BLaER1 (cell line): Measurements from ENCODE around the gene SLC25A43.
"Not testable (repeated sequence)": the region's sequence is repeated elsewhere in the genome, so short reads cannot be mapped to it uniquely, and the experiment has no call there.

Experiments used
- H3K27ac ChIP-seq: shearing (Covaris generic); formaldehyde crosslinking; 2 replicates; pipeline ENCODE4 v1.8.1; 2022
- H3K27me3 ChIP-seq: shearing (Covaris generic); formaldehyde crosslinking; 2 replicates; pipeline ENCODE4 v1.8.1; 2022
- H3K36me3 ChIP-seq: shearing (Covaris generic); formaldehyde crosslinking; 2 replicates; pipeline ENCODE4 v1.8.1; 2022
- H3K4me1 ChIP-seq: shearing (Covaris generic); formaldehyde crosslinking; 2 replicates; pipeline ENCODE4 v1.8.1; 2022
- H3K4me2 ChIP-seq: shearing (Covaris generic); formaldehyde crosslinking; 2 replicates; pipeline ENCODE4 v1.8.1; 2022
- H3K4me3 ChIP-seq: shearing (Covaris generic); formaldehyde crosslinking; 2 replicates; pipeline ENCODE4 v1.8.1; 2022
- H3K9ac ChIP-seq: shearing (Covaris generic); formaldehyde crosslinking; 2 replicates; pipeline ENCODE4 v1.8.1; 2022
- H3K9me3 ChIP-seq: shearing (Covaris generic); formaldehyde crosslinking; 2 replicates; pipeline ENCODE4 v1.8.1; 2022
- H4K20me1 ChIP-seq: shearing (Covaris generic); formaldehyde crosslinking; 2 replicates; pipeline ENCODE4 v1.8.1; 2022
- Cebpa-rat ChIP-seq: shearing (Covaris generic); IDR thresholded peaks from 2 replicates; pipeline ENCODE4 v1.8.1; 2022

SLC25A43 gene

DNA sequence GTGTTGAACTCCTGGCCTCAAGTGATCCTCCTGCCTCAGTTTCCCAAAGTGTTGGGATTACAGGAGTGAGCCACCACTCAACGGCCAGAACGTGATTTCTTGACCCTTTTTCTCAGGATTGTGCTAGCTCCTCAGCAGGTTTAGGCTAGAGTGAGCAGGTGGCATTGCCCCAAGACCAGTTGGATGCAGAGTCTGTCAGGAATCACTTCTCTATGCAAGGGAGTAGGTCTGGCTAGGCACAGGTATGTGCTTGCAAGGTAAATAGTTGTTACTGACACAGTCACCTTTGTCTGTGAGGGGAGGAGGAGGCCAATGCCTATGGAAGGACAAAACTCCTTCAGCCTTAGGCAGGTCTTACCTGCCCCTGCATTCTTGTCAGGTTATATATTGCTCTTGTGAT, 93.3 kb downstream of the SLC25A43 start:
- Histone ChIP-seq H3K4me1 (peaks cover 19% of the 10 kb centered on the region), H3K9me3 (no peaks in the 10 kb centered on the region), H3K27me3 (no peaks in the 10 kb centered on the region), H4K20me1 (no peaks in the 10 kb centered on the region), H3K36me3 (no peaks in the 10 kb centered on the region), H3K9ac (no peak overlapping the region), H3K27ac (no peak overlapping the region), H3K4me3 (no peak overlapping the region), H3K4me2 (no peak overlapping the region)
- no peak for TF ChIP-seq Cebpa-rat

DNA sequence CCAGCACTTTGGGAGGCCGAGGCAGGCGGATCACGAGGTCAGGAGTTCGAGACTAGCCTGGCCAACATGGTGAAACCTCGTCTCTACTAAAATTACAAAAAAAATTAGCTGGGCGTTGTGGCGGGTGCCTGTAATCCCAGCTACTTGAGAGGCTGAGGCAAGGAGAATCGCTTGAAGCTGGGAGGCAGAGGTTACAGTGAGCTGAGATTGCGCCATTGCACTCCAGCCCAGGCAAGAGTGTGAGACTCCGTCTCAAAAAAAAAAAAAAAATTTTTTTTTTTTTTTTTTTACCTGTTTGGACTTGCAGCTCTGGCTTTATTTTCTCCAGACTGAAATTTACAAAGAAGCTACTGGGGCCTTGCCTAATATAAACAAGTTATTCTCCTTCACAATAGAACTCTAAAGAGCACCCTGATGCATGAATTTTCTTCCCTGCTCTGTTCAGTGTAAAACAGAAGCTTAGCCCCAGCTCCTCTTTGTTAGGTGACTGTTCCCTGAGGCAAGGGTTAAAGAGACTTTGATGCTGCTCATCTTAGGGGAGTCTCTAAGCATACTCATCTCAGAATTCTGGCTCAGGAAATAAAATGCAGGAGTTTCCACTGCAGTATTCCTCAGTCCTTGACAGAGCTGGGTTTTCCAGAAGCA, 94.8 kb downstream of the SLC25A43 start:
- H3K4me2 ChIP-seq, H4K20me1 ChIP-seq, H3K36me3 ChIP-seq, H3K27ac ChIP-seq, H3K9ac ChIP-seq, H3K27me3 ChIP-seq, H3K4me3 ChIP-seq, H3K9me3 ChIP-seq: not testable (repeated sequence)
- peaks cover 20% of the 10 kb centered on the region for H3K4me1 ChIP-seq

DNA sequence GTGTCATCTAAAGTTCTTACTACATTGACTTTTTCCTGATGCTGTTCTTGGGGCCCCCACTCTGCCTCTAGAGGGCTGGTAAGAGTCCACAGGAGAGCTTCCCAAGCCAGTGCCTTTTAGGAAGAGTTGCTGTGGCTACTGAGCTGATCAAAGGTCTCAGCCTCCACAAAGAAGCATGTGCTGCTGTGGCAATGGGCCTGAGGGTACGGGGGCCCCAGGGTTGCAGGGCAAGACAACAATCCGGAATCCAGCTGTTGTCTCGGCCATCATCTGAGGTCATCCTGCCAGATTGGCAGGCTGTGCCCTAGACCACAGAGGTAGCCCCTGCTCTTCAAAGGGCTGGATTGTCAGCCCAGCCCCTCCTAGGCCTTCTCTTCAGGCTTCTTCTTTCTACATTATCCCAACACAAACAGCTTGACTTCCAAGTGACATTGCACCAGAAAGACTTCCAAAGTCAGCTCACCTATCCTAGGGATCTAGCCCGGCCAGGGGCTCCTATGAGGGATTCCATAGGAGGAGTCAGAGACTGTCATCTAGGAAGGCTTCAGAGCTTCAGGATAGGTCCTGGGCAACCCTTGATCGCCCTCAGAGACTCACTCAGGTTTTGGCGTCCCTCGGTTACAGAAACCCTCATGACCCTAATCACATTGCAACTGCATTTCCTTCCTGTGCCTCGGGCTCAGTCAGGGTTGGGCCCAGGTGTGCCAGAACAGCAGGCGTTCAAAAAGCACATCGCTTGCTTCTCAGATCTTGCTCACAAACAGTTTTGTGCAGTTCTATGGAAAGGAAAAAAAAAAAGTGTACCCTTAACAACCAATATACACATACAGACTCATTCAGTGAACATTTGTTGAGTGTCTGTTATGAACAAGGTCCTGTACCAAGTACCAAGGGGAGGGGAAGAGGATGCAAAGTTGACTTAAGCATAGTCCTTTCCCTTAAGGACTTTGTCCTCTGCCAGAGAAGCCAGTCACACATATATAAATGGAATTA, 96.9 kb downstream of the SLC25A43 start:
- no peak for TF ChIP-seq Cebpa-rat
- Histone ChIP-seq H3K9ac (no peak overlapping the region), H3K4me3 (no peak overlapping the region), H3K27ac (0 out of 2 replicates have a peak overlapping the region, but pooled peaks have one; percentile 8), H4K20me1 (no peaks in the 10 kb centered on the region), H3K27me3 (no peaks in the 10 kb centered on the region), H3K4me2 (peak overlapping the region; percentile 60), H3K9me3 (no peaks in the 10 kb centered on the region), H3K36me3 (no peaks in the 10 kb centered on the region), H3K4me1 (peaks cover 20% of the 10 kb centered on the region)

DNA sequence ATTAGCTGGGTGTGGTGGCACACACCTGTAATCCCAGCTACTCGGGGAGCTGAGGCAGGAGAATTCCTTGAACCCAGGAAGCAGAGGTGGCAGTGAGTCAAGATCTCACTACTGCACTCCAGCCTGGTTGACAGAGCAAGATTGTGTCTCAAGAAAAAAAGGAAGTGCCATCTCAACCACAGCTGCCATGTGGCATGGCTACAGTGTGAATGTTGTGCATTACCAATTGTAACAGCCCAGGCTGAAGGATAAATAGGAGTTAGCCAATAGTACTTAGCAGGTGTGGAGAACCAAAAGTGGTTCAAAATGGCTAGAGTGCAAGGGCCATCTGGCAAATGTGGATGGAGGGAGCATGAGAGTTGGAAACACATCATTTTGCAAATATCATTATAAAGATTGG, 98.0 kb downstream of the SLC25A43 start:
- Histone ChIP-seq H3K27ac (no peak overlapping the region), H3K9ac (no peak overlapping the region), H3K4me2 (peak overlapping the region; percentile 60; the same call in 1 of the 2 replicates), H3K36me3 (no peaks in the 10 kb centered on the region), H4K20me1 (no peaks in the 10 kb centered on the region), H3K4me3 (no peak overlapping the region), H3K4me1 (peaks cover 20% of the 10 kb centered on the region), H3K9me3 (no peaks in the 10 kb centered on the region), H3K27me3 (no peaks in the 10 kb centered on the region)
- no peak for TF ChIP-seq Cebpa-rat

DNA sequence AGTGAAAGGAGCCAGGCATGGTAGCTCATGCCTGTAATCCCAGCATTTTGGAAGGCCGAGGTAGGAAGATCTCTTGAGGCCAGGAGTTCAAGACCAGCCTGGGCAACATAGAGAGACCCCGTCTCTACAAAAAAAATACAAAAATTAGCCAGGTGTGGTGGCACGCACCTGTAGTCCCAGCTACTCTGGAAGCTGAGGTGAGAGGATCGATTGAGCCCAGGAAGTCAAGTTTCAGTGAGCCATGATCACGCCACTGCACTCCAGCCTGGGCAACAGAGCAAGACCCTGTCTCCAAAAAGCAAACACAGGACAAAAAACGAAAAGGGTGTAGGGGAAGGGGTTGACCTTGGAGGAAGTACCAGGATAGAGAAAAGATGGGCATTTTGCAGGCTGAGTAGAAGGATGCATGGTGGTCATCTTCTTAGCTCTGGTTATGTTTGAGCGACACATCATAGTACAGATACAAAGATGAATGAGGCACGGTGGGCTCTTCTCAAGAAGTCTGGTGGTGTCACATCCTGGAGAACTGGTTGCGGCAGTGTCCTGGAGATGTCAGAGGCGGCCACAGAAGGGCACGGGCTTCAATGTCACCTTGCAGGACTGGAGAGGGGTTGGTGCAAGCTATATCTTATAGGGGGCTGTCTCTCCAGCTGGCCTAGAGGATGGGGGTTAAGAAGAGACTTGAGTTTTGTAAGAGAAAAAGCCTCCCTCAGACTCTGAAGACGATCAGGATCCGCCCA, 101.1 kb downstream of the SLC25A43 start:
- TF ChIP-seq Cebpa-rat: no peak
- peaks cover 20% of the 10 kb centered on the region for H3K4me1 ChIP-seq
- no peak overlapping the region for H3K4me2 ChIP-seq
- H3K9ac ChIP-seq: no peak overlapping the region
- no peak overlapping the region for H3K27ac ChIP-seq
- H4K20me1 ChIP-seq: no peaks in the 10 kb centered on the region
- no peaks in the 10 kb centered on the region for H3K9me3 ChIP-seq
- H3K4me3 ChIP-seq: no peak overlapping the region
- no peaks in the 10 kb centered on the region for H3K27me3 ChIP-seq
- H3K36me3 ChIP-seq: no peaks in the 10 kb centered on the region

DNA sequence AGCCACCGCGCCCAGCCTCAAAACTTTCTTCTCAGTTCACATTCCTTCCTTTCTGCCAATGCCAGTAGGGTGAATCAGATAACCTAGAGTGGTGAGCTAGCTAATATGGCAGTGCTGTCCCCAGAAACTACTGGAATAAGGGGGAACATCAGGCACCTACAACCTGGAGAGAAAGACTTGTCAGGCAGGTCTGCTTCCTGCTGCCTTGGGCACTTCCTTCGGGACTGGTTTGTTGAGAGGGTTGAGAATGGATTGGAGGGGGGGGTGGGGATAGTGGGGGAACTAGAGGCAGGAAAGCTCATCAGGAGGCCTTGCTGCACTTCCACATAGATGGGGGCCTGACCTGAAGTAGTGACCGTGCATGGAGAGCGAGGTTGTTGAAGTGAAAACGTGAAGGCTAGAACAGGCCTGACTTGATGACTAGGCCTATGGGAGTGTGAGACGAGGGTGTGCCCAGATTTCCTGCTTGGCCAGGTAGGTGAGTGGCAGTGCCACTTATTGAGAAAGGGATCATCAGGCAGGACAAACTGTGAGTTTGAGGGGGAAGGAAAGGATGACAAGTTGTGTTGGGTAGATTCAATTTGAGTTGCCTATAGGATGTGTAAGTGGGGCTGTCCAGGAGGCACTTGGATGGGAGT, 102.5 kb downstream of the SLC25A43 start:
- H3K4me3 ChIP-seq: no peak overlapping the region
- H3K4me1 ChIP-seq: peaks cover 9% of the 10 kb centered on the region
- no peaks in the 10 kb centered on the region for H3K36me3 ChIP-seq
- H3K9me3 ChIP-seq: no peaks in the 10 kb centered on the region
- H3K4me2 ChIP-seq: no peak overlapping the region
- H3K27me3 ChIP-seq: no peaks in the 10 kb centered on the region
- no peak overlapping the region for H3K9ac ChIP-seq
- no peak for TF ChIP-seq Cebpa-rat
- no peaks in the 10 kb centered on the region for H4K20me1 ChIP-seq
- H3K27ac ChIP-seq: no peak overlapping the region

DNA sequence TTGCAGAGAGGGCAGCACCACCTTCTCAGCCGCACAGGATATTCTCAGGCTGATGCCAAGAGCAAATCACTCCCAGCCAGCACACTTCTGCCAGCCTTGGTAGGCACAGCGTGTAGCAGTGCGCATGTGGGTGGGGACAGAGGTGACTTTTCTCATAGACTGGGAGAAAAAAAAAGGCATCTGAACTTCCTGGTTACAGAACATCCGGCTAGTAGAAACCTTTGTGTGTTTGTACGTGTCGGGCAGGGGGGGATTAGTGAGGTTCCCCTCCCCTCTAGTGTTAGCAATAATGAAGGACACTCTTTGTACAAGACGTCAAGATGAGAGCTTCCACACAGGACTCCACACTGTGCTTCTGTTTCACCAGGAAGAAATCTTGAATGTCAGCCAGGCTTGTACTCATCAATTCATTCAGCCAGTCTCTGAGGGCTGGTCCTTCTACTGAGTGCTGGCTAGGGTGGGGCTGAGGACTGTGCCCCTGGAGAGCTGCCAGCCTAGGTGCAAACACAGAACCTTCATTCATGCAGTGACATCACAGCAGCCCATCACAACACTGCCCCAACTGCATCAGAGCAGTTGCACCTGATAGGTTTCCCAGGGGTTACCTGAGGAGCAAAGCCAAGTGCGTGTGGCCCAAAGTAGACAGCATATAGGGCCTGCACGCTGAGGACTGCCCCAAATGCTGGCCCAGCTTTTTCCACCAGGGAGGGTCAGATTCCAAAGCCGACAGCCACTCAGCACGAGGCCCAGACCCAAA, 103.8 kb downstream of the SLC25A43 start:
- Histone ChIP-seq H3K4me3 (no peak overlapping the region), H3K27me3 (no peaks in the 10 kb centered on the region), H3K4me2 (no peak overlapping the region), H4K20me1 (no peaks in the 10 kb centered on the region), H3K9me3 (no peaks in the 10 kb centered on the region), H3K27ac (no peak overlapping the region), H3K9ac (no peak overlapping the region), H3K36me3 (no peaks in the 10 kb centered on the region), H3K4me1 (no peaks in the 10 kb centered on the region)
- TF ChIP-seq Cebpa-rat: no peak

DNA sequence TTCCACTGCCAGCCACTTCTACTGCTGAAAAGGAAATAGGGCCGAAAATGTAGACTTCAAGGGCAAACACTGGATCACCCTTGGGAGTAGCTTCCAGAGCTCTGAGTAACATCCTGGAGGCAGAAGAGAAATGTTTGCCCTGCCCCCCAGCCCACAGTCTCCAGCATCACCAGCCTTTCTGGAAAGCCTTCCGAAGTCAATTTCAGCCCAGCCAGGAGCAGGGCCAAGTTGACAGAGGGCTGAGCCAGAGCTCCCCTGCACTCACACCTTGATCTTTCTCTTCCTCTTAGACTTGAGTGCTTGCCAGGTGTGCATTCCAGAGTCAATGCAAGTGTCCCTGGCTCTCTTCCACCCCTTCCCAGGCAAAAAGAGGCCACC, 104.3 kb downstream of the SLC25A43 start:
- H3K36me3 ChIP-seq: no peaks in the 10 kb centered on the region
- no peak overlapping the region for H3K27ac ChIP-seq
- H3K9me3 ChIP-seq: no peaks in the 10 kb centered on the region
- H3K9ac ChIP-seq: no peak overlapping the region
- no peak overlapping the region for H3K4me2 ChIP-seq
- H3K4me1 ChIP-seq: no peaks in the 10 kb centered on the region
- no peaks in the 10 kb centered on the region for H4K20me1 ChIP-seq
- TF ChIP-seq Cebpa-rat: no peak
- no peaks in the 10 kb centered on the region for H3K27me3 ChIP-seq
- no peak overlapping the region for H3K4me3 ChIP-seq
